Body of pancreas (tissue), 4 donors: ENCODE measurements around the gene ZMYND10.

Experiments used
- POLR2A ChIP-seq, 3 donors: fragments of 450-650 bp; IDR thresholded peaks; one replicate each; pipeline ENCODE4 v1.6.1; 2016; ENCODE audit warnings: antibody characterized with exemption in 3 of 3, mild to moderate bottlenecking in 2 of 3
- TF ChIP-seq, protein P1 (sequence below), 7 experiments: fragments of 450-650 bp in 4 of 7; fragments of 200-600 bp in 3 of 7; sonication (generic) in 3 of 7; IDR thresholded peaks; one replicate each; pipeline ENCODE4 v1.5.1; 2016 to 2019; ENCODE audit warnings: antibody characterized with exemption in 7 of 7

DNA sequence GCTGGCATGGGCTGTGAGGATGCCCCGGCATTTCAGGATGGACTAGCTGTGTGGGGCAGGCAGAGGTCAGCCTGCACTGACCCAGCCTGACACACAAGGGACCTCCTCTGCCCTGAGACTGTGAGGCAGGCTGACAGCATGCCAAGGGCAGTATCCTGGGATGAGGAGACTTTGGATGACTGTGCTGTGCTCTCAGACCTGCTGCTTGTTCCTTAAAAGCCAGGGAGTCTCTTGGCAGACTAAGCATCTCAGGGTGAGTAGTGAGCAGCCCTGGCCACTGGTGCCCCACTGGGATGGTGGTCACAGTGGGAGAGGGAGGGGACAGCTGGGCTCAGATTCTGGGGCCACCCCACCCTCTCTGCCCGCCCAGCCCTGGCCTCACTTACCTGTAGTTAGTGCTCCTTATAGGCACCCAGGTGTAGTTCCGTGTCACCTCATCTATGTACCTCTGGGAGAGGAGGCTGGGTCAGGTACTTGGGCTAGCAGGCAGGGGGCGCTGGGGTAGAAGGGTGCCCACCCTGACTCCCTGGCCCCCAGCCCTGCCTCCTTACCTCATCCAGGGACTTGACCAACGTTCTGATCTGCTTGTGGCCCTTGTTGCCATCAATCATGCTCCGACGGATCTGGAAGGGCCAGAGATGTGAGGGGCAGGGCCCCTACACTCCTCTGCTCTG is 29.9 kb upstream of the ZMYND10 start:
- no peak for TF ChIP-seq POLR2A (IDR thresholded peaks at IDR 0.05)
- TF ChIP-seq, protein P1, sequence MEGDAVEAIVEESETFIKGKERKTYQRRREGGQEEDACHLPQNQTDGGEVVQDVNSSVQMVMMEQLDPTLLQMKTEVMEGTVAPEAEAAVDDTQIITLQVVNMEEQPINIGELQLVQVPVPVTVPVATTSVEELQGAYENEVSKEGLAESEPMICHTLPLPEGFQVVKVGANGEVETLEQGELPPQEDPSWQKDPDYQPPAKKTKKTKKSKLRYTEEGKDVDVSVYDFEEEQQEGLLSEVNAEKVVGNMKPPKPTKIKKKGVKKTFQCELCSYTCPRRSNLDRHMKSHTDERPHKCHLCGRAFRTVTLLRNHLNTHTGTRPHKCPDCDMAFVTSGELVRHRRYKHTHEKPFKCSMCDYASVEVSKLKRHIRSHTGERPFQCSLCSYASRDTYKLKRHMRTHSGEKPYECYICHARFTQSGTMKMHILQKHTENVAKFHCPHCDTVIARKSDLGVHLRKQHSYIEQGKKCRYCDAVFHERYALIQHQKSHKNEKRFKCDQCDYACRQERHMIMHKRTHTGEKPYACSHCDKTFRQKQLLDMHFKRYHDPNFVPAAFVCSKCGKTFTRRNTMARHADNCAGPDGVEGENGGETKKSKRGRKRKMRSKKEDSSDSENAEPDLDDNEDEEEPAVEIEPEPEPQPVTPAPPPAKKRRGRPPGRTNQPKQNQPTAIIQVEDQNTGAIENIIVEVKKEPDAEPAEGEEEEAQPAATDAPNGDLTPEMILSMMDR (IDR thresholded peaks at IDR 0.05) = no peak
